Measurements from ENCODE around the gene ZBTB45.

GRCh38 chr19:58529405-58529804 is 9.8 kb upstream of the ZBTB45 start:
- no peak for TF ChIP-seq CTCF (IDR thresholded peaks at IDR 0.05 in 2 of 3, conservative IDR thresholded peaks at IDR 0.05 in 1 of 3; ENCODE audit: control insufficient read depth in 2 of 3, extremely low read depth in 1 of 3, insufficient read depth in 1 of 3, low read depth in 3 of 3, low read length in 3 of 3)
- TF ChIP-seq POLR2AphosphoS5 (IDR thresholded peaks at IDR 0.05; ENCODE audit: low read length), result no peak
- TF ChIP-seq SUZ12 (IDR thresholded peaks at IDR 0.05; ENCODE audit: unreplicated experiment), result no peak
- no peak for TF ChIP-seq EZH2 (IDR thresholded peaks at IDR 0.05; ENCODE audit: borderline replicate concordance, control insufficient read depth, low read depth, low read length)
- no peak for TF ChIP-seq SKIL (IDR thresholded peaks at IDR 0.05; ENCODE audit: low read depth, poor library complexity, severe bottlenecking)

Data from GM12878 (cell line).